Hematopoietic multipotent progenitor cell treated with erythropoietin and hydrocortisone succinate and interleukin-3 and kit ligand, for 15 days (in vitro differentiated cells): ENCODE measurements around the gene GLRX5.
A peak's percentile ranks its signal among the peaks of the same experiment; 100 is the strongest.

ENCODE experiments used
- DNase-seq: peaks from one replicate; pipeline ENCODE4 v3.0.0-alpha.2; 2015; ENCODE audit warnings: low spot score

The GLRX5 gene

DNA sequence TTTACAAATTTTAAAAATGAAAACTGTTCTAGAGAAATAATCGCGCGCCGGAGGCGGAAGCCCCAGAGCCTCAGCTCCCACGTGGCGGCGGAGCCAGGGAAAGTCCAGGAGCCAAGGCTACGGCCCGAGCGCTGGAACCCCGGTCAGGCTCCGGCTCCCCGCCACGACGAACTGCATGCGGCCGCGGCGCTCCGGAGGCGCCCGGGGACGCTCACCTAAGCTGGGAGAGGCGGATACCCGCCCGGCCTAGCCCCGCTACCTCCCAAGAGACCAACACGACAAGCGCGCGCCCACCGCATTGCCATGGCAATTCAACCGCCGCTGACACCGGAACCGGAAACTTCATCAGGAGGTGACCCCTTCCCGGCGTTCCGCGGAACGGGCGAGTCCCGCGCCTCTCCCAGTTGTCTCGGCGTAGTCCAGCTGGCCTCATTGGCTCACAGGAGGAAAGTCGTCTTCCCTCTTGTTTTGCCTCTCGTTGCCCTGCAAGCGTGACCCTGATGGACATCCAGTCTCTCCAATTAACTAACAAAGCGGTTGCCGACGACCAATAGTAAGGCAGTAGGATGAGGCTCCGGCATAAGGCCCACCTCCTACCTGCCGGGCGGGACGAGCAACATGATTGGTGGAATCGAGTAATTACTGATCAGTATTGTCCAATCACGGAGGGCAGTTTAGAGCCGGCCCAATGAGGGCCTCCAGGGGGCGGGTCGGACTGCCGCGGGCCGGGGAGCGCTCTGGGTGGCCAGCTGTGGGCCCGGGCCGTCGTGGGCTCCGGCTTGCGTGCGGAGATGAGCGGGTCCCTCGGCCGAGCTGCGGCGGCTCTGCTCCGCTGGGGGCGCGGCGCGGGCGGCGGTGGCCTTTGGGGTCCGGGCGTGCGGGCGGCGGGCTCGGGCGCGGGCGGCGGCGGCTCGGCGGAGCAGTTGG is at the start of gene GLRX5:
Gene GLRX5 (plus strand): TSS at position 752 of the 927 bp plus-strand sequence. CDS start 40 bp downstream, at position 792.
- peak; percentile 99 for DNase-seq

- no peak for DNase-seq
Observed at GRCh38 chr14:95485222-95485819, 49.5 kb upstream of the GLRX5 start.

- no peak for DNase-seq
Observed at GRCh38 chr14:95486875-95487668, 47.8 kb upstream of the GLRX5 start.

GRCh38 chr14:95487669-95488084 is 47.2 kb upstream of the GLRX5 start:
- DNase-seq: no peak

DNA sequence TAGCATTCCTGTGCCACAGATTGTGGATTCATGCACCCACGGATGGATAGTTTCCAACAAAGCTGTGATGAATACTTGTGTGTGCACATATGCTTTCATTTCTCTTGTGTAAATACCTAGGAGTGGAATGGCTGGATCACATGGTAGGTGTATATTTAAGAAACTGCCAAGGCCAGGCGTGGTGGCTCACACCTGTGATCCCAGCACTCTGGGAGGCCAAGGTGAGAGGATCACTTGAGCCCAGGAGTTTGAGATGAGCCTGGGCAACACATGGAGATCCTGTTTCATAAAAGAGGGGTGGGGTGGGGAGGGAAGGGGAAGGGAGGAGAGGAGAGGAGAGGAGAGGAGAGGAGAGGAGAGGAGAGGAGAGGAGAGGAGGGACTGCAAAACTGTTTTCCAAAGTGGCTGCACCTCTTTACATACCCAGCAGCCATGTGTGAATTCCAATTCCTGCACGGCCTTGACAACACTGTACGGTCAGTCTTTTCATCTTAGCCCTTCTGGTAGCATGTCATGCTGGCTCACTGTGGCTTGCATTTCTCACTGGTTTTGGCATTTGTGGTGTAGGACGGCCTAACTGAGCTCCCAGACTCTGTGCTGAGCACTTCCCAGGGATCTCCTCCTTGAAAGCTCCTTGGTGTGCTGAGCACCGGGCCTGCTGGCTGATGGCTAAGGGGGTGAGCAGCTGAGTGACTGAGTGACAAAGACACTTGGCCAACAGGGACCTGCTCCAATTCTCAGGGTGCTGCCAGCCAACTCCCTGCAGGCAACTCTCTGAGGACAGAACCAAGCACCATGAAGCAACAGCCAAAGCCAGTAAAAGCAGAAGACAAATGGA is 46.3 kb upstream of the GLRX5 start:
- no peak for DNase-seq

GRCh38 chr14:95489214-95490137 is 45.4 kb upstream of the GLRX5 start:
- no peak for DNase-seq

- DNase-seq: no peak
Observed at GRCh38 chr14:95490138-95490509, 44.7 kb upstream of the GLRX5 start.

- peak; percentile 21 for DNase-seq
Observed at GRCh38 chr14:95490727-95491451, 44.0 kb upstream of the GLRX5 start.

DNA sequence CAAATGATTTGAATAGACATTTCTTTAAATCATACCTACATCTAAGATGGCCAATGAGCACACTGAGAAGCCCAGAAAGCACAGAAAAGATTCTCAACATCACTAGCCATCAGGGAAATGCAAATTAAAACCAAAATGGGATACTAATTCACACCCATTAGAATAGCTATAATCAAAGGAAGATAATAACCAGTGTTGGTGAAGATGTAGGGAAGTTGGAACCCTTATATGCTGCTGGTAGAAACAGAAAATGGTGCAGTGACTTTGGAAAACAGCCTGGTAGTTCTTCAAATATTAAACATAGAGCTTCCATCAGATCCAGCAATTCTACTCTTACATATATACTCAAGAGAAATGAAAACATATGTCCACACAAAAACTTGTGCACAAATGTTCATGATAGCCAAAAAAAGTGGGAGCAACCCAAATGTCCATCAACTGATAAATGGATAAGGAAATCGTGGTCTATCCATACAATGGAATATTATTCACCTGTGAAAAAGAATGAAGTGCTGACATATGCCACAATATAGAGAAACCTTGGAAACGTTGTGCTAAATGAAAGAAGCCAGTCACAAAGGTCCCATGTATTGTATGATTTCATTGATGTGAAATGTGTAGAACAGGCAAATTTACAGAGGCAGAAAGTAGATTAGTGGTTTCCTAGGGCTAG is 42.8 kb upstream of the GLRX5 start:
- DNase-seq: no peak

- no peak for DNase-seq
Observed at GRCh38 chr14:95493503-95493902, 41.3 kb upstream of the GLRX5 start.

GRCh38 chr14:95493976-95494375 is 40.9 kb upstream of the GLRX5 start:
- DNase-seq: no peak

DNA sequence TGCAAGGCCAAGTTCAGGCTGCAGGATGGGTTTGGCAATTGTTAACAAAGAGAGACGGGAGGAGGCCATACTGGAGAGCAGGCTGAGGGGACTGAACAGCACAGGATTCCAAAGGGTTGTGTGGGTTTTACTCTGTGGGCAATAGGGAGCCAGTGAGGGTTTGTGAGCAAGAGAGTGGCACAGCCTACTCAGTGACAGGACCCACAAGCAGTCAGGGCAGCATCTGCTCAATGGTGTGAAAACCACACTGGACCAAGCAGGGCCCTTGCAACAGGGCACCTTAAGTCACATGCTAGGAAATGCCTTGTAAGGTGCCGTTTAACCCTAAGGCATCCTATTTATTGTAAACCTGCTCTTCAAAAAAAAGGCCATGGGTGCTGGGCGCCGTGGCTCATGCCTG is 40.4 kb upstream of the GLRX5 start:
- DNase-seq: no peak

DNA sequence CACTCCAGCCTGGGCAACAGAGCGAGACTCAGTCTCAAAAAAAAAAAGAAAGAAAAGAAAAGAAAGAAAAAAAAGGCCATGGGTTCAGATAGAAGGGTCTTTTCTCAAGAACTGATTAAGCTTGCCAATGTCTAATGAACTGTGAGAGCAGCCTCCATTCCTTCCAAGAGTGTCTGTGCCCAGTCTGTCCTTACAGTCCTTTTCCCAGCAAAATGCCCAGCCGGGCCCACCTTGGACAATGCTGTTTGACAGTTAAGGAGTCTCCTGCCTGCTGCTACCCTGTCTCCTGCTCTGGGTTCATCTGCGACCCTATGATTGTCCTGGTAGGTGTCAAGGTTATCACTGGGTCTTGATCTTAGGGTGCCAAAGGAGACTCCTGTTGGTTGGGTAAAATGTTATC is 39.8 kb upstream of the GLRX5 start:
- no peak for DNase-seq

GRCh38 chr14:95495538-95496025 is 39.3 kb upstream of the GLRX5 start:
- DNase-seq: no peak

DNA sequence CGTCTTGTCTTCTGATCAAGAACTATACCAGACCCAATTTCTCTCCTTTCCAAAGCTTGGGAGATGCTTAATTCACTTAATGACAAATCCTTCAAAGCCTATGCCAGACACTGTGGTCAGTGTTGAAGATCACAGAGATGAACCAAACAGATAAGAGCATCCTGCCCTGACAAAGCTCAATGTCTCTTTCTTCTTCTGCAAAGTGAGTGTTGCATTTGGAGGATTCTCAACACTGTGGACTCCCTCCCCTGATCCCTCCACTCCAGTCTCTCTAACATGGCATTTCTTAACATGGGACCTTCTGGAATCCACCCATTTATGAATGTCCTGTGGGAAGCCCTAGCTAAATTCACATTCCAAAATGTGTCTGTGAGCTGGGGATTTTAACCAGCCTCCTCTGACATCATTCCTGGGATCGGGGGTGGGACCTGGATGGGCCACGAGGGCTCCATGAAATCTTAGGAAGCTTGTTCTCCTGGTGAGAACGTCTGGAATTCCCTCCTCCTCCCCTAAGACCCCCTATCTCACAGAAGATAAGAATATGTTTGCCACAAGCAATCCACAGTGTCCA is 38.7 kb upstream of the GLRX5 start:
- no peak for DNase-seq

GRCh38 chr14:95496690-95497259 is 38.1 kb upstream of the GLRX5 start:
- no peak for DNase-seq

DNA sequence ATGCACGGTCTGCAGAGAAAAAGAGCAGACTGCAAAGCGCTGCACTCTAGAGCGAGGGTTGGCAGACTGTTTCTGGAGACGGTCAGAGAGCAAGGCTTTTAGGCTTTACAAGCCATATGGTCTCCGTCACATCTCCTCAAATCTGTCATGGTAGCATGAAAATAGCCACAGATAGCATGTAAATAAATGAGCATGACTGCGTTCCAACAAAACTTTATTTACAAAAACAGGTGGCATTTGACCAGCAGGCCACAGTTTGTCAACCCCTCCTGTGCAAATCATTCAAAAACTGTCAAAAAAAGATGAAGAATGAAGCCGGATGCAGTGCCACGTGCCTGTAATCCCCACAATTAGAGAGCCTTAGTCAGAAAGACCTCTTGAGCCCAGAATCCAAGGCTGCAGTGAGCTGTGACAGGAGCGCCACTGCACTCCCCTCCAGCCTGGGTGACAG is 37.3 kb upstream of the GLRX5 start:
- no peak for DNase-seq

GRCh38 chr14:95498622-95499353 is 36.1 kb upstream of the GLRX5 start:
- DNase-seq: no peak
